ENCODE results near the gene DZANK1.
"Not testable (repeated sequence)": the region's sequence is repeated elsewhere in the genome, so short reads cannot be mapped to it uniquely, and the experiment has no call there.

DZANK1 gene

DNA sequence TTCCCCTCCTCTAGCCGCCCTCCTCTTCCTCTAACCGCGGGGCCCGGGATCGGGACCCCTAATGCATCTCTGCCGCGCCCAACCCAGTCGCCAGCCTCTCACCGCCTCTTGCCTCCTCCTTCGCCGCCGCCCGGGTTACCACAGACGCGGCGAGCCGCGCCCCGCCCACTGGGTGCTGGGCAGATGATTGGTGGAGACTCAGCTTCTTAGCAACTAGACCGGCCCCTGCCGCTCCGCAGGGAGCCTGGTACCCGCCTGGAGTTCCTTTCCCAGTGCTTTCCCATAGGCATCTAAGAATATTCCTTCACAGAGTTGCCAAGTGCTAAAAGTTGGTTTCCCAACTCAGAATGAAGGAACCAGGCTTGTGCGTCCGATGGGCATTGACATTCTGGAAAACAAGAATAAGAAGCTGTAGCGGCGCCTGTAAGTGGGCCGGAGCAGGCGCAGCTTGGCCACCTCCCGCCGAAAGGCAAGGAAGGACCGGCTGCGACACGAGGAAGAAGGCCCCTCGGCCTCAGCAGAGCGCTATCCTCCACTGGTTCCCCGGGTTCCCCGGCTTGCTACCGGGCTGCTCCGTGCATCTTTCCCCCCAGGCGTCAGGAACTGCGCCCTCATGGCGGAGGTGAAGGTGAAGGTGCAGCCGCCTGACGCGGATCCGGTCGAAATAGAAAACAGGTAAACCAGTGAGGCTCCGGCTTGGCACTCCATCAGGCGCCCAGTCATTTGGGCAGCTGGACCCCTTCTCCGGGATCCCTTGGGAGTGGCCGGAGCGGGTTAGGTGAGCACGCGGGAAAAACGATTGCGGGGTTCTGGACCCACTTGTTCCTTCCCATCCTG is at the start of gene DZANK1, which contains the start of gene POLR3F:
DZANK1 (minus strand) TSS at position 137 of the 837 bp plus-strand sequence. CDS start 1,672 bp downstream, outside the sequence.
POLR3F (plus strand) TSS at position 497 of the 837 bp plus-strand sequence; CDS start at position 614, 117 bp downstream.
- DNase-seq, result peak; percentile 92

DNA sequence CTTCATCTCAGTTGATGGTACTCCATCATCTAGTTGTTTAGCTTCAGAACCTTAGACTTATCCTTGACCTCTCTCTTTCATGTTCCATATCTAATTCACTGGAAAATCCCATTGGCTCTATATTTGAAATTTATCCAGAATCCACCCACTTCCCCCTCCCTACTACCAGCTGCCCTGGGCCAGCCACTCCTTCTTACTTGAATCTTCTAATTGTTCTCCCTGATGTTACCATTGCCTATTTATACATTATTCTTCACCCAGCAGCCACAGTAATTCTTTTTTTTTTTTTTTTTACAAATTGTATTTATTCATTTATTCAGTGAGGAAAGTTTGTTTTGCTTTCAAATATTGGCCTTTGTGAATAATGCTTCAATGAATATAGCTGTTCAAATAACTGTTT is 49.1 kb upstream of the DZANK1 start:
- no peak for DNase-seq

DNA sequence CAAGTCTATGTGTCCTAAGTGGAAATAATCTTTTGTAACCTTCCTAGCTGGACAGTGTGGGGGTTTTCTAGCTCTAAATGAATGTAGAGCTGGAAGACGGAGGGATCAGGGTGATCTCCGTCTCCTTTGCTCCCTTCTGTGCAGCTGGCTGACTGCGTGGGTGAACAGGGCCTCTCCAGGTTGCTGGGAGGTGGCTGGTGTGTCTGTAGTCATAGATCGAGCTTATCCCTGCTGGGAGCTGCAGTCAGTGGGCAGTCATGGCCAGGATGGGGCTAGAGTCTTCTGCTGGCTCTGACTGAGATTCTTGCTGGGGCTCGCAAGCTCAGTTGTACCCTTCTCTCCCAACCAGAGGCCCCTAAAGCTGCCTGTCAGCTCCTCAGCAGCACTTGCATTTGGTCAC is 47.3 kb upstream of the DZANK1 start:
- no peak for DNase-seq

DNA sequence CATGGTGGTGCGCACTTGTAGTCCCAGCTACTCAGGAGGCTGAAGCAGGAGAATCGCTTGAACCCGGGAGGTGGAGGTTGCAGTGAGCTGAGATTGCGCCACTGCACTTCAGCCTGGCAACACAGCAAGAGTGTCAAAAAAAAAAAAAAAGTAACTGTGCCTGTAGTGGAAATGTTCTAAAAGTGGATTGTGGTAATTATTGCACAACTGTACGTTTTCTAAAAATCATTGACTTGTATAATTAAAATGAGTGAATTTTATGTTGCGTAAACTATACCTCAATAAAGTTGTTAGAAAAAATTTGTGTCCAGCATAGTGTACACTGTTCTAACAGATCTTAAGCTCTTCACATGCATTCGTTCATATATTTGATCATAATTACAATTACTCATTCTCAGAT is 46.4 kb upstream of the DZANK1 start:
- no peak for DNase-seq

DNA sequence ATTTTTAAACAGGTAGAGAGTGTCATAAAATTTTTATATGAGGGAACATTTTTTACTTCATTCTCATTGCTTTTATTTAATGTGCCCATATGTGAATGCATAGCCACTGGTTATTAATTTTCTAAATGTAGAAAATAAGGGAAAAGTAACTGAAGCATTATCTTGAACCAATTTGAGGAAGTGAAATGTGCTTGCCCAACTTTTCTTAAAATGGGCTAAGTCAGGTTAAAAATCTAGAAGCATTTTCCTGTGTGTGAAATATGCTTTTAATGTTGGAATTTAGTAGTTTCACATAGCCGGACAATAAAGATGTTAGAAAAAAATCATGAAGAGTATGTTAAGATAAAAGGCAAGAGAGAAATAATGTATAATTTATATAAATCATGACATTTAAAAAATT is 44.7 kb upstream of the DZANK1 start:
- no peak for DNase-seq

DNA sequence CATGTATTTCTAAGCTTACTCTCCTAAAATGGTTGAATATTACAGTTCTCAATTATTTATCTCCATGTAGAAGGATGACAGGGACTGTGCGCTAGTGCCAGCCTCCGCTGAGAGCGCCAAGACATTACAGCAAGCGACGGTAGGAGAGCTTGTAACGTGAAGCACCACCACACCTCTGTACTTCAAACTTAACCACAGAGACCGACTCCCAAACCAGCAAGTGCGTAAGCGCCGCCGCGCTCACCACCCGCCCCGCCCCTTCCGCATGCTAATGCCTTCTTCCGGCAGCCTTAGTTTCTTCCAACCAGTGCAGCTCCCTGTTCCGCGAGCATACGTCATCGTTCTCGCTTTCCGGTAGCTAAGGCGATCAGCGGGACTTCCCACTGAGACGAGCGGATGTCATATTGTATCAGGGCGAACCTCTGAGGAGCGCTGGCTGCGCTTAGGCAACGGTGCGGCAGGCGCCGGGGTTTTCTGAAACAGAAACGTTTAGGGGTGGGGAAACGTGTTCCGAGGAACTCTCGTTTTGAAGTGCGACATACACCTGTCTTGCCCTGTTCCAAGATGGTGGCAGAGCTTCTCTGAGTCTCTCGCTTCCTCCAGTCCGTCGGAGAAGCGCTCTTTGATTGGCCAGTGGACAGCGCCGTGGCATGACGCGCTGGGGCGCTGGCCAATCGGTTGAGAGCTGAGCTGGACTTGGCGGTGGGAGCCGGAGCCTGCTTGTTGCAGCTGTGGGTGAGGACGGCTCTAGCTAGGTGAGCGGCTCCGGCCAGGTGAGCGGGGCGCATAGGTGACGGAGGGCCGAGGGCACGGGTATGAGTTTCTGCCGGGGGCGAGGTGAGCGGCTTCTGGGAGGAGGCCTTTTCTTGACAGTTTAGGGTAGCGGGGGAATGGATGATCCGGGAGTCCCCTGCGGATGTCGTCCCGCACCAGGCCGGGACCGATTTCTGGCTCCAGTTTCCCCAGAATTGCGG is 40.7 kb upstream of the DZANK1 start, which contains the start of gene SEC23B:
SEC23B (plus strand) TSS at position 723 of the 974 bp plus-strand sequence. CDS start 2,896 bp downstream, outside the sequence.
- DNase-seq, result peak; percentile 95

DNA sequence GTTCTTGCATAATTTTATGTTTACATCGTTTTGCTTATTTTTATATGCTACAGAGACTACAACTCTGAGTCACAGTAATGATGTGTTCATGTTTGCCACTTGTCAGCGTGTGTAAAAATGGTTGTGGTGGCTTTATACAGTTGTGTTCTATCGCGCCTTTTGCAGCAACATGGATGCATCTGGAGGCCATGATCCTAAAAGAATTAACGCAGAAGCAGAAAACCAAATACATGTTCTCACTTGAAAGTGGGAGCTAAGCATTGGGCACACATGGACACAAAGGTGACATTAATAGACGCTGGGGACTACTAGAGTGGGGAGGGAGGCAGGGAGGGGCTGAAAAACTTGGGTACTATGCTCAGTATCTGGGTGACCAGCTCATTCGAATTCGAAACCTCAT is 39.9 kb upstream of the DZANK1 start:
- DNase-seq, result no peak

DNA sequence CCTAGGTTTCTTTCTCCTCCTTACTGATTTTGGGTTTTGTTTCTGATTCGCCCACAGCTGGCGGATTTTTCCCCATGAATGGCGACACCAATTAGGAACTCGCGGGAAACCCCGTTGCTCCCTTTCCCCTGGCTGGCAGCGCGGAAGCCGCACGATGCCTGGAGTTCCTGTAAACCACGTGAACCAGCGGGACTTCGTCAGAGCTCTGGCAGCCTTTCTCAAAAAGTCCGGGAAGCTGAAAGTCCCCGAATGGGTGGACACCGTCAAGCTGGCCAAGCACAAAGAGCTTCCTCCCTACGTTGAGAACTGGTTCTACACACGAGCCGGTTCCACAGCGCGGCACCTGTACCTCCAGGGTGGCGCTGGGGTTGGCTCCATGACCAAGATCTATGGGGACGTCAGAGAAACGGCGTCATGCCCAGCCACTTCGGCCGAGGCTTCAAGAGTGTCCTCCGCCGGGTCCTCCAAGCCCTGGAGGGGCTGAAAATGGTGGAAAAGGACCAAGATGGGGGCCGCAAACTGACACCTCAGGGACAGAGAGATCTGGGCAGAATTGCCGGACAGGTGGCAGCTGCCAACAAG is 37.7 kb upstream of the DZANK1 start:
- DNase-seq, result no peak

DNA sequence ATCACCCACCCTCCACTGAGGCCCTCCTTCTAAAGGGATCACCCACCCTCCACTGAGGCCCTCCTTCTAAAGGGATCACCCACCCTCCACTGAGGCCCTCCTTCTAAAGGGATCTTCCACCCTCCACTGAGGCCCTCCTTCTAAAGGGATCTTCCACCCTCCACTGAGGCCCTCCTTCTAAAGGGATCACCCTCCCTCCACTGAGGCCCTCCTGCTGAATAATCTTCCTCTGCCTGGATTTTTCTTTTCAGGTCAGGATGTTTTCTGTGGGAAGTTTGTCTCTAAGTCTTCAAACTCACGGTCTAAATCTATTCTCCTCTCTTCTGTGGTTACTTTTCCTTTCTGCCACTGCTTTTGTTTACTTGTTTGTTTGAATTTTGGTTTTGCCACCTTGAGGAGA is 34.8 kb upstream of the DZANK1 start:
- not testable (repeated sequence) for DNase-seq

DNA sequence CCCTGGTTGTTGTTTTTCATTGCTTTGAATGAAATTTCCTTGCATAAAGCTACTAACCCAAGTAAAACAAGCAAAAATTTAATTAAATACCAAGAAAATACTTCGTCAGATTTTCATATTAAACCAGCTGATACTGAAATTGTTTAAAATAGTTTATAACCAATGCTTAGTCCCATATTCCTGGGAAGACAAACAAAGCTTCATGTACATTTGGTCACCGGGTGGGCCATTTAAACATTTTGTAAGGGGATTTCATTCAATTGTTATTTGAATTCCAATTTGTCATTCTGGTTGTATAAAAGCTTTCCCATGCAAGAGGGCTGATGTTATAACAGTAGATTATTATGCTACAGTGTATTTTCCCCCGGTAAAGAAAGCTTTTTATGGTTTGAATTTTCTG is 30.8 kb upstream of the DZANK1 start:
- no peak for DNase-seq

DNA sequence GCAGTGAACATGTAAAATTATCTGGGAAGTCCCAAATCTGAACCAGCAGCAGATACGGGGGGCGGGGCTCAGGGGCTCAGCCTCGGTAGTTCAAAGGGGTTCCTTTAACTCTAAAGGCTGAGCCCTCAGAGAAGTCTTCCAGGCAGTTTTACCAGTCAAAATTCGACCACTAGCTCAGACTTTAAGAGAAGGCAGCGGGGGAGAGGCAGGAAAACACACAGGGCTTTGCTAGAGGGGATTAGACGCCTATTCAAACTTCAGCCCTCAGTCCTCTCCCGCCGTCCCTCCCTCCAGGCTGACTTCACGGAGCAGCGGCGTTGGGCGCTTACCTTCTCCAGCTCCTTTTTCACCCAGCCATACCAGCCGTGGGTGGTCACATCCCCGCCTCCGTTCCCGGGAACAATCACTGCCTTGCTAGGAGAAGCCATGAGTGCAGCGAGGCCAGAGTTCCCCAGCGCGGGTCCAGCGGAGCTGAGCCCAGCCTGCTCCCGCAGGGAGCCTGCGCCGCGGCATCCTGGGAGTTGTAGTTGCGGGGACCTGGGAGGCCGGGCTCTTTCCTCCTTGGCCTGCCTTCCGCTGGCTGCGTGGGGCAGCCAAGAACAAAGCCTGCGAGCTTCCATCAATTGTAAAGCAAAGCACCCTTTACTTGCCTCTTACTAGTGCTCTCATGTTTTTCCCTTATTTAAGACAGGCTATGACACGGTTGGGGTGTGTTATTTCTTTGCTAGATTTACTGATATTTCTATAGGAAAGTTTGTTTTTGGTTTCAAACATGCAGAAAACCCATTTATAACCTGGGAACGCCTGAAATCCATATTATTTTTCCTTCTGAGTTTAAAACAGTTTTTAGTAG is 30.1 kb upstream of the DZANK1 start, which contains the start of gene RBBP9:
RBBP9 (minus strand) TSS at position 486 of the 853 bp plus-strand sequence; CDS start at position 428, 58 bp downstream.
- peak; percentile 64 for DNase-seq

DNA sequence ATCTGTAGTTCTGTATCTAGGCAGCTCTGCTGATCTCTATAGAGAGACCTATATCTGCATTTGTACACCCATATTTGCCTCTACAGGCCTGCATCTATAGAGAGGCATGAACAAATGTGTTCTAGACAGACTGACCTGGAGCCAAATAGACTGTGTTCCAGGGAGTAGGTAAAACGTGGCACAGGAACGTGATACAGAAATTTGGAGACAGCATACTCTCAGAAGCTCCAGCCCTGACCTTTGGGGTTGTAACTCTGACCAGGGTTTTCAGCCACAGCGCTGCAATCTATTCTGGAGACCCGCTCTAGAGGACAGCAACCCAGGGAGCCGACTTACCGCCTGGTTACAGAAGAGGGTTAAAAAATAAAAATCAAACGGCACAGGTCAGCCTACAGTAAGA is 29.2 kb upstream of the DZANK1 start:
- no peak for DNase-seq

DNA sequence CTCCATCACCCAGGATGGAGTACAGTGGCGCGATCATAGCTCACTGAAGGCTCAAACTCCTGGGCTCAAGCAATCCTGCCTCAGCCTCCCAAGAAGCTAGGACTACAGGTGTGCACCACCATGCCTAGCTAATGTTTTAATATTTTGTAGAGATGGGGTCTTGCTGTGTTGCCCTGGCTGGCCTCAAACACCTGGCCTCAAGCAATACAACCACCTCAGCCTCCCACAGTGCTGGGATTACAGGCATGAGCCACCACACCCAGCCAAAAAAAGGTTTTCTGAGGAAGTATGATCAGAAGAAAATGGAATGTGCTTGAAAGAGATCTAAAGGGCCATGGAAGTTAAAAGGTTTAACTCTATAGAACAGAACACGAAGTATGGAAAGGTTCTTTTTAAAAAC is 21.5 kb upstream of the DZANK1 start:
- DNase-seq, result no peak

DNA sequence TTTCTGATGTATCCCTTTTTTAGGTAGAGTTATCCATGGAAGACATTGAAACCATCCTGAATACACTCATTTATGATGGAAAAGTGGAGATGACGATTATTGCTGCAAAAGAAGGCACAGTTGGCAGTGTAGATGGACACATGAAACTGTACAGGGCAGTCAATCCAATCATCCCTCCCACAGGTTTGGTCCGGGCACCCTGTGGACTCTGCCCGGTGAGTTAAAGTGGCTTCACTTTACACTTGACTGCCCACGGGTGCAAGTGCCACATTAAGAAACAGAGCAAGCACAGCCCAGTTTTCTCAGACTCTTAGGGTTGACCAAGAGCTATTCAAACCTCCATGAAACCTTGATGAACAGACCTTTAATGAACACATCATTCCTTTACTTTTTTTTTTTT is 14.8 kb upstream of the DZANK1 start:
- DNase-seq, result no peak

DNA sequence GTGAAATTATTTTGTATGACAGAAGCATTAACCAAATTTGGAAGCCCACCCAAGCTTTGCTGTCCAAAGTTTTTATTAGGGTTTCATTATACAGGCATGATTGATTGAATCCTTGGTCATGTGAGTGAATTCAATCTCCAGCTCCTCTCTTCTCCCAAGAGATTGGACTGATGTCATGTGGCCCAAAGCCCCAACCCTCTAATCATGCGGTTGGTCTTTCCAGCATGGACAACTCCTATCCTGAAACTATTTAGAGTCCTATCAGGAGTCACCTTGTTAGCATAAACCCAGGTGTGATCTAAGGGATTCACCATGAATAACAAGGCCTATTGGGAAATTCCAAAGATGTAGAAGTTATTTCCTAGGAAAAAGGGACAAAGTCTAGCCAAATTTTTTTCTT is 11.0 kb upstream of the DZANK1 start:
- DNase-seq, result no peak

DNA sequence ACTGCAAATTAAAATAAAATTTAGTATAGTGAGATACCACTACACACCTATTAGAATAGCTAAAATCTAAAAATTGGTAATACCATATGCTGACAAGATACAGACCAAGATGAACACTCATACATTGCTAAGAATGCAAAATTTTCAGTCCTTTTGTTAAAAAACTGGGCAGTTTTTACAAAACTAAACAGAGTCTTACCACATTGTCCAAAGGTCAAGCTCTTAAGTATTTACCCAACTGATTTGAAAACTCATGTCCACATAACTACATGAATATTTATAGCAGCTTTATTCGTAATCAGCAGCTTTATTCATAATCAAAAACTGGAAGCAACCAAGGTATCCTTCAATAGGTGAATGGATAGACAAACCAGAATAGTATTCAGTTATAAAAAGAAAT is 10.4 kb upstream of the DZANK1 start:
- DNase-seq, result no peak

DNA sequence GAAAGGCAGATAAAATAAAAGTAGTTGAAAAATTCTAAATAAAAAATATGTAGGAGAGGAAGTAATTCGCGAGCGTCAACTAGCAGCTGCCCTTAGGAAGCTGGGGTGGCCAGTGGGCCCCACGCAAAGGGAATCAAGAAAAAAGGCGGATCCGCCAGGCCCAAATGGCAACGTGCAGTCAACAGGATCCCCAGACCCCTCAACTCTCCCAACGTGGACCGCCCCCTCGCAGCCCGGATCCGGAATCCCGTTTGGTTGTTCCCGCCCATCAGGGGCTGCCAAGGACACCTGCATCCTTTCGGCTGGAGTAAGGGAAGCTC is 296 bp downstream of the DZANK1 start:
- DNase-seq, result peak; percentile 75

DNA sequence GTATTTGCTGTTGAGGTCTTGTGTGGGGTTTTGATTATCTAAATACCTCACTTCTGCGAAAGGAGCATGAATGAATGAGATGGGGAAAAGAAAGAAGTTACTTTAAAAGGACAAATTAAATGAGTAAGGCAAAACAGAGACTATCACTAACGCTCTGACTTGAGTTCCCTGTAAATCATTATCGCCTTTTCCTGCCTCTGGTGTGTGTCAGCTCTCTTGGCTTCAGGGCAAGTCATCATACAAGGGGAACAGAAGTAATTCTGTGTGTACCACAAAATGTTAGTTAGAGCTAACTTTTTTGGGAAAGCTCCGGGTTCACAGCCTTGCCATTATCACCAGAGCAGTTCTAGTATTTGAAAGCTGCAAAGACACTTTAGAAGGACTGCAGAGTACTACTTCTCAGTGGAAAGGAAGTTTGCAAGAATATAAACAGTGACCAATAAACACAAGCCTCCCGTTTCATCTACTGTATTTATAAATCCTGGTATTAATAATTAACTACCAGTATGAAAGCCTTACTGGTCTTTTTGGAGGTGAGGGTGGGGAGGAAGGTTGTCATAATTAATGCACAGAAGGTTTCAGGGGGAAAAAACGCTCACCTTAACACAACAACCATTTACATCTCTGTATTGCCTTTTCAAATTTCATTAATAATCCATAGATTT is 1.2 kb downstream of the DZANK1 start:
- no peak for DNase-seq

DNA sequence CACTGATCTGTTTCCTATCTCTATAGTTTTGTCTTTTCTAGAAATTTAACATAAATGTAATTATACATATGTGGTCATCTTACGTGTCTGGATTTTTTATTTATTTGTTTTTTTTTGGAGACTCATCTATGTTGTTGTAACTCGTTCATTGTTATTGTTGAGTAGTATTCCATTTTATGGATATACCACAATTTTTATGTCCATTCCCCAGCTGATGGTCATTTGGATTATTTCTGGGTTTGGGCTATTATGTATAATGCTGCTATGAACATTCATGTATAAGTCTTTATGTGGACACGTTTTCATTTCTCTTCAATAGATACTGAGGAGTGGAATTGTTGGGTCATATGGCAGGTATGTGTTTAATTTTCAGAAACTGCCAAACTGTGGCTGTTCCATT is 10.2 kb downstream of the DZANK1 start:
- no peak for DNase-seq

DNA sequence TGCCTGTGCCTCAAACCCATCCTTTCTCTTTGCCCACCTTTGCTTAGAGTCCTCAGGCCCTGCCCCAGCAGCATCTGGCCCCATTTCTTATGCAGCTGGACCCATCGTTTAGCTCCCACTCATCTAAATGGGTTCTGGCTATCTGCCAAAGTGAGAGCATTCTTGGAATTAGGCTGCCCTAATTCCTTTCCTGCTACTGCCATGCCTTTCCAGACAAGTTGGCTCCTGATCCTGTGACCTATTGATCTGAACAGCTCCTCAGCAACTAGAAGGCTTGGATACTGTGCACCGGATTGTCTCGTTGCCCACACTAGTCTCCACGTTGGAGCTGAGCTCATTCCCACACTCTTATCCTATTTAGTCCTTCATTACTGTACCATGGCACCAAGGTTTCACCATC is 22.9 kb downstream of the DZANK1 start:
- DNase-seq, result peak; percentile 12

DNA sequence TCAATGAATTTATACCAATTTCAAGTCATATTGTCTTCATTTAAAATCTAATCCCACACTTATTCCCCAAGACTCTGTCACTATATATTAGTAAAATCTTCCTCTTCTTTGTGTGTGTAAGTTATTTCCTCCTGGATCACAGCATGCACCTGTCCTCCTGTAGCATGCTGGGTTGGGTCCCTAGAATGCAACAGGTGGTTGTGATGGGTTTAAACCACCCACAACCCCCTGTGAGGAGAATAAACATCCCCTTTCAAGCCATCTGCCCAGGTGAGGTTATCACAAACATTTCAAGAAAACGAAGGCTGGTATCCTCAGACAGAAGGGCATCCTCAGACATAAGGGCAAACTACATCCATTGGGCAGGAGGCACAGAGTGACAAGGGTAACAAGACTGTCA is 26.4 kb downstream of the DZANK1 start:
- DNase-seq, result no peak

DNA sequence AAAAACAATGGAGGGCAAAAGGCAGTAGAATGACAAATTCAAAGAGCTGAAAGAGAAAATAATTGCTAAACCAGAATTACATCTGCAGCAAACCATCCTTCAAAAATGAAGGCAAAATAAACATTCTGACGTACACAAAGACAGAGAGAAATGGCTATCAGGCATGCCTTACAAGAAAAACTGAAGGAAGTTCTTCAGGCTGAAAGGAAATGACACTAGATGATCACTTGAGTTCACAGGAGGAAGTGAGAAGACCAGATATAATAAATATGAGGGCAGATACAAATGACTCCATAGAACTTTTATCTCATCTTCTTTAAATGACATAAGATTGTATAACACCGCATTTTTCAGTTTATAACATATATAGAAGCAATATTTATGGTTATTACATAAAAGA is 30.0 kb downstream of the DZANK1 start:
- DNase-seq, result no peak
